HG03064 (cell line): ENCODE measurements around the gene FGD4.
A peak's percentile ranks its signal among the peaks of the same experiment; 100 is the strongest.
"Not testable (repeated sequence)": the region's sequence is repeated elsewhere in the genome, so short reads cannot be mapped to it uniquely, and the experiment has no call there.

ENCODE experiments used
- ATAC-seq: cut with Tn5 transposase; IDR thresholded peaks from one replicate; pipeline ENCODE4 v1.9.1; 2021; ENCODE audit warnings: low read depth; ENCODE audit not compliant: unreplicated experiment

The FGD4 gene

DNA sequence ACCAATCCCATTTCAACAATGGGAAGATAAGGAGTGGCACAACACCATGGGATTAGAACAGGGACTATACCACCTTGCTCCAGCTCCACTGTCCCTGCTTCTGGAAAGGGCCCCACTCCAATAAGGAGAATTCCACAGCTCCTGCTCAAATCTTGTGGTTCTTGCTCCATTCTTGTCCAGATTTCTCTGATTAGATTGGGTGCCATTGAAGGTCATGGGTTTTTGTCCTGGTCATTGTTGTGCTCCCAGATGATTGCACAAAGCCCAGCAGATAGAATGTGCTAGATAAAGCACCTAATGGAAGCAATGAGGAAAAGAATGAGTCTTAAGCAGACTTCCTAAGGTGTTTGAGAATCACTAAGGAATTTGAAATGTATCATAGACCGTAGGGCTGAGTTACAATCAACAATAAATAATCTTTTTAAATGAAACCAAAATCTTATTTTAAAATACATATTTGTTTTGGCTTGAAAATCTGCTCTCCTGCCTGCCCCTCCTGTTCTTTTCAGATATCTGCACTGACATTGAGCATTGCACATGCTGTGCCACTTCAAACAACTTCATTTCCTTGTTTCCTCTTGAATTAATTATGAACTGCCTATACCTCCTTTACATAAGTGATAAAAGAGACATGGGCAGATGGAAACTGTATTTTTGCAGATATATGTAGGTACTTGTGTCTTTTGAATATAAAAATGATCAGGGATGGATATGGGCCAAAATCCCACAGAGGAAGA is 115.9 kb downstream of the FGD4 start:
- no peak for ATAC-seq

DNA sequence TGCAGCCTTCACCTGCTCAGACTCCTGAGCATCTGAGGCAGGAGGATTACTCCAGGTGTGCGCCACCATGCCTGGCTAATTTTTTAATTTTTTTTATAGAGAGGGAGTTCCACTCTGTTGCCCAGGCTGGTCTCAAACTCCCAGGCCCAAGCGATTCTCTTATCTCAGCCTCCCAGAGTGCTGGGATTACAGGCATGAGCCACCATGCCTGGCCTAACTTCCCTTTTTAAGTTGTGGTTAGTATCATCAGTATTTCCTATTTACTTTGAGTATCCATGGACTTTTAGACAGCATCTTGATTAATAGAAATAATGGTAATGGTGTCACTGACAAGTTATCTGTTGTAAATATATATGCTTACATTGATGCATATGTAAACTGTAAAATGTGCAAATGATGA is 116.9 kb downstream of the FGD4 start:
- ATAC-seq, result no peak

DNA sequence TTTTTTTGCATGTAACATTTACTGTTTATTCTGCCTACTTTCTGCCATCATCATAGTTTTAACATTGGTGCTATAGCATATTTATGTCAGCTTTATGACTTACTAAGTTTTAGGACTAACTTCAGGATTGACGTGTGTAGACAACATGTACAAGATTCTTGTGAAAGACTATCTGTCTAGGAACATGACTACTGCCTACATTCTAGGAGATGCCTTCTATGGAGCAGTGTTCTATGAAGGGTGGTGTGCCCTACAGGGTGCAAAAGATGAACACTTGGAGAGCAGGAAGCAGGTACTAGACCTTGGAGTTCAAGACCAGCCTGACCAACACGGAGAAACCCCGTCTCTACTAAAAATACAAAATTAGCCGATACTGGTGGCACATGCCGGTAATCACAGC is 118.6 kb downstream of the FGD4 start:
- ATAC-seq, result no peak

DNA sequence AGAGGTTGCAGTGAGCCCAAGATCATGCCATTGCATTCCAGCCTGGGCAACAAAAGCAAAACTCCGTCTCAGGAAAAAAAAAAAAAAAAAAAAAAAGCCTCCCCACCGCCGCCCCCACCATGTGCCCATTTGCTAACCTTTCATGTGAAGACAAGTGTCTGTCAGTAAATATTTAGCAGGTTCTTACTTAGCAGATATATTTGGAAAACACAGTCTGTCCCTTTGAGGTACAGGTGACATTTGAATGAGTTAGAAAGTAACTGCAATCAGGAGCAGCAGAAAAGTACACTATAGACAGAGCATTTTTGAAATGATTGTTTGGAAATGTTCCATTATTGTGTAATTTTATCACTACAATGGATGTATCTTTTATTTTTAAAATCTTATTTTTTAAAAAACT is 119.7 kb downstream of the FGD4 start:
- no peak for ATAC-seq

DNA sequence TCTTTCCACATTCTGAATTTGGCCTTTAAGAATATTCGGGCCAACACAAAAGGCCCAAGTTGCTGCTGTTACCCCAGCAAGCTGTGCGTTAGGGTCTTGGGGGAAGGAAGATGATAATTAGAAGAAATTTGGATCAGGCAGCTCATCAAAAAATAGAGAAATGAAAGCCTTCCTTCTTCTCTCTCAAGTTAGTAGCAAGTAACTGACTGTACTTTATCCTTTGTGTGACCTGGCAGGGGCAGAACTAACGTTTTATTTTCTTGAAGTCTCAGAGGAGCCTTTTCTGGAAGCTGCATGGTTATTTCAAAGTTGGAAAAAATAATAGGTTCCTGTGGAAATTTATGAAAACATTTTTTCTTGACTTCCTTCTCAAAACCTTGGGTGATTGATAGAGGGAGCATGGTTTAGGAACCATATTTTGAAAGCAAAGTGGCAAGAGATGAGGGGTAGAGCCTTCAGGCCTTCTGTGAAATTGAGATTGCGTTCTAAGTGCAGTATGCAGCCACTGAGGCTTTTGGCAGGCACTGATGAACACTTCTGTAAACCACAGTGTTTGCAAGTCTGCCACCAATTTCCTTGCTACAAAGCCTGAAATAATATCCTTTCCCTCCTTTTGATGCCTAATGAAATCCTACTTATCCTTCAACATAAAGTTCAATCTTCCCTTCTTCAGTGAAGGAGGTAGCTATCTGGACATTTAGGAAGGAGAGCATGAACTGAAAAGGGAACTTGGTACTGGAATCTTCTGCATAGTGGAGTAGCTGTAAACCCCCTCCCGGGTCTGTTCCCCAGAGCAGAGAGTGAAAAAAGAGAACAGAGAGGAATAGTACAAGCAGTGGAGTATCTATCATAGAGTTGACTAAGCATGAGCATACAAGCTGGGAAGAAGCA is 123.2 kb downstream of the FGD4 start:
- ATAC-seq, result peak; percentile 72

DNA sequence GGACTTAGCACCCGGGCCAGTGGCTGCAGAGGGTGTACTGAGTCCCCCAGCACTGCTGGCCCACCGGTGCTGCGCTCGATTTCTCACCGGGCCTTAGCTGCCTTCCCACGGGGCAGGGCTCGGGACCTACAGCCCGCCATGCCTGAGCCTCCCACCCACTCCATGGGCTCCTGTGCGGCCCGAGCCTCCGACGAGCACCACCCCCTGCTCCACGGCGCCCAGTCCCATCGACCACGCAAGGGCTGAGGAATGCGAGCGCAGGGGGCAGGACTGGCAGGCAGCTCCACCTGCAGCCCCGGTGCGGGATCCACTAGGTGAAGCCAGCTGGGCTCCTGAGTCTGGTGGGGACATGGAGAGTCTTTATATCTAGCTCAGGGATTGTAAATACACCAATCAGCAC is 126.4 kb downstream of the FGD4 start:
- not testable (repeated sequence) for ATAC-seq

DNA sequence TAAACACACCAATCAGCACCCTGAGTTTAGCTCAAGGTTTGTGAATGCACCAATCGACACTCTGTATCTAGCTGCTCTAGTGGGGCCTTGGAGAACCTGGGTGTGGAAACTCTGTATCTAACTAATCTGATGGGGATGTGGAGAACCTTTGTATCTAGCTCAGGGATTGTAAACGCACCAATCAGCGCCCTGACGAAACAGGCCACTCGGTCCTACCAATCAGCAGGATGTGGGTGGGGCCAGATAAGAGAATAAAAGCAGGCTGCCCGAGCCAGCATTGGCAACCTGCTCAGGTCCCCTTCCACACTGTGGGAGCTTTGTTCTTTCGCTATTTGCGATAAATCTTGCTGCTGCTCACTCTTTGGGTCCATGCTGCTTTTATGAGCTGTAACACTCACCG is 127.0 kb downstream of the FGD4 start:
- not testable (repeated sequence) for ATAC-seq

DNA sequence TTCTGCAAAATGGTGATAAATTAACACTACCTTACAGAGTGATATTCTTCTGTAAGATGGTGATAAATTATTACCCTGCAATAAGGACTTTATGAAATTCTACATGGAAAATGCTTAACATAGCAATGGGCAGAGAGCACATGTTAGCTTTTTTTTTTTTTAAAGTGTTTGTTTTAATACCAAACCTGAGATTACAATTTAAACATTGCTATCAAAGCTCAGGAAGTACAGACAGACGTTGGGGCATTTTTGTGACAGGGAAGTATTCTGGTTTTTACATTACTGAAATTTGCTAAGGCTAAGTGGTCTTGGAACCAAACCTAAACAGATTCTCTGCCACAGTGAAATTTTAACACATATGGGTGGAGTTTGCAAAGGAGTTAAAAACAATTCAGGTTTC is 133.1 kb downstream of the FGD4 start:
- ATAC-seq, result no peak

DNA sequence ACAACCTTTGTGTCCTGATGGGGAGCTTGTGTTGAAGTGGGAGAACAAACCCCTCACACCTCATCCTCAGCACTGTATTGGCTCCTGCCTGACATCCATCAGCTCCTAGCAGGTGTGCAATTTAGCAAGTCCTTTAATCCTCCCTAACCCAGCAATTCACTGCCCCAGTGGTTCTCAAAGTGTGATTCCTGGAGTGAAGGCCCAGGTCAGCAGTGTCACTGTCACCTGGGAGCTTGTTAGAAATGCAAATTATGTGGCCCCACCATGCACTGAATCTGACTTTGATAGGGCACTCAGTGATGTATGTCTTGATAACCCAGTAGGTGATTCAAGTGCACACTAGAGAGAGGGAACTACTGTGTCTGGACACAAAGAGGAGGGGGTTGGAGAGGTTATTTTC is 133.6 kb downstream of the FGD4 start:
- no peak for ATAC-seq

DNA sequence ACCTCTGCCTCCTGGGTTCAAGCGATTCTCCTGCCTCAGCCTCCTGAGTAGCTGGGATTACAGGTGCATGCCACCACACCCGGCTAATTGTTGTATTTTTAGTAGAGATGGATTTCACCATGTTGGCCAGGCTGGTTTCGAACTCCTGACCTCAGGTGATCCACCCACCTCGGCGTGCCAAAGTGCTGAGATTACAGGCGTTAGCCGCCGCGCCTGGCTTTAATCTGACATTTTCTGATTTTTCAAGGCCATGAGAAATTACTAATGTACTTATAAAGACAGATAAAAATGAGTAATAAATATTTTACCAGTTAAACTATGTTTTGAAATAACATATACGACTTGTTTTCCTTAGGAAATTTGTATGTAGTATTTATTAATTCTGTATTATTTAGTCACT is 134.1 kb downstream of the FGD4 start:
- not testable (repeated sequence) for ATAC-seq

DNA sequence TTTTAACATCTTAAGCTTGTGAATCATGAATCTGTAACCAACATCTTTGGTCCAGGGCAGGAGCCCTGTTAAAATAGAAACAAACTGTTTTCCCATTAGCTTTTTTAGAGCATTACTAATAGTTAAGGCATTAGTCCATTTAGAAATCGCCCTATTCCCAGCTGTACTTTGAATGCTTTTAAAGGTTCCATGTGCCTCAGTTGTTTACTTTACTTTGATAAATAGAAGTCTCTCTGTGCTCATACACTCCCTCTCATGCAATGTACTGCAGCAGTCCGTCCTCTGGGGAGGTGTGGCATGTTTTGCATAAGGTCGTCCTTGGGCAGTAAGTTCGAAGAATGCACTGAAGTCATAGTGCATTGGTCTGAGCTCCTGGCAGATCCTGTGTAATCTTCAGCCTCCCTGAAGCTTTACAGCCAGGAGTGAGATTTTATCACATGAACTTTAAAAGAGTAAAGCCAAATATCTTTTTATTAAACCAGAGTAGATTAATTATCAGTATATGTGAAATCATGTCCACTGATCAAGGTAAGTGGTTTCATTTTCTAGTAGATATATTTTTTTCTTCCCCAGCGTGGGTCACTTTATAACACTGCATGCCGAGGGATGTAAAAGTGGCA is 134.7 kb downstream of the FGD4 start:
- no peak for ATAC-seq

DNA sequence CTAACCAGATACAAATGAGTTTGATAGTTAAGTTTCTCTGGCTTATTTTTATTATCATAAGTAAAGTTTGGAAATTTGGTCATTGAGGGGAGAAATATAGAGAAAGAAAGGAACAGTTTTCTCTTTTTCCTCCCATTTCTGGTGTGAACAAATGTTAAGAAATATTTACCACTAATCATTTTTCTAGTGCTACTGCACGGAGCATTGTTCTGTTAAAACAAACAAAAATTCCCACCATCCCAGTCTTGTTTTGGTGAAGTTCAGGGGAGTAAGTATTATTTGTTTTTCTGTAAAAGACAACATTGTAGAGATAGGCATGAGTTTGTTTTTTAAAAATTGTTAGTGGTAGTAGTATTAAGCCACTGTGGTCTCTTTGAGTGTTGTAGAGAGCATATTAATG is 135.3 kb downstream of the FGD4 start:
- no peak for ATAC-seq

DNA sequence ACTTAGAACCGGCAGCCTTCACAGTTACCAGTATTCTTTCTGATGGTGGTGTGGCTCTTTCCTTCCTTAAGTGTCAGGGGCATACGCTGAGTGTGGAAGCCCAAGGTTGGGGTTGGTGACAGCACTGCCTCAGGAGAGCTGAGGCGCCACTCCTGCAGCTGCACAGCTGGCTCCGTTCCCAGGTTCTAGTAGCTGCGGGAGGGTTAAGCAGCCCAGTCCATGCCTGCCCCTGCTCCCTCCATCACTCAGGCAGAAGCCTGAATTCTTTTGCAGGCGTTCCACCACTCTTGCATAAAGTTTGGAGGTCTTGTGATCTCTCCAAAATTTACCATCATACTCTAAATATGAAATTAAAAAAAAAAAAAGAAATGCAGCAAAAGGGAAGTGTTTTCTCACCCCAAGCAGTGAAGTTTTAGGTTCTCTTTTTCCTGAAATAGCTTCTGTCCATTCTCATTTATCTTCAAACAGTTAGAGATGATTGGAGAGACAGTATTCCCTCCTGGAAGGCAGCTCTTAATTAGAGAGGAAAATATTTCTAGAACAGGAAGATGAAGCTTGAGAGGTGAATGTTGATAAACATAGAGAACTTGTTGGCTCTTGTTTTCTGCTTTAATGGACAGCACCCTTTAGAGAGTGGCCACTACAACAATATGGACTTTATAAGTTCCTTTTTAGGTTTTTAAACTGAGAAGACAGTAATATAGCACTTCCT is 136.1 kb downstream of the FGD4 start:
- ATAC-seq, result no peak

DNA sequence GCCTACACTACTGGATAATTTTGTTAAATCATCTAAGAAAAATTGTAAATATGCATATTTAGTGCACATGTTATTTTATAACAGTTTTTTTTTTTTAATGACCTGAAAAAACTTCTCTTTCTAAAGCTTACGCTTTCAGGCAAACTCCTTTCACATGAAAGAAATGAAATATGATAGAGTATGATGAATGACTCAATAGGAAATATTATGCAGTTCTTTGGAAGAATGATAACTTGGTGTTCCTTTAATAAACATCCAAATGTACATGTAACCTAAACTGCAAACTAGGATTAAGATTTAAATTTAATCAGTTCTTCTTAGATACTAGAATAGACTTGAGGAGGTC is 136.6 kb downstream of the FGD4 start:
- no peak for ATAC-seq

DNA sequence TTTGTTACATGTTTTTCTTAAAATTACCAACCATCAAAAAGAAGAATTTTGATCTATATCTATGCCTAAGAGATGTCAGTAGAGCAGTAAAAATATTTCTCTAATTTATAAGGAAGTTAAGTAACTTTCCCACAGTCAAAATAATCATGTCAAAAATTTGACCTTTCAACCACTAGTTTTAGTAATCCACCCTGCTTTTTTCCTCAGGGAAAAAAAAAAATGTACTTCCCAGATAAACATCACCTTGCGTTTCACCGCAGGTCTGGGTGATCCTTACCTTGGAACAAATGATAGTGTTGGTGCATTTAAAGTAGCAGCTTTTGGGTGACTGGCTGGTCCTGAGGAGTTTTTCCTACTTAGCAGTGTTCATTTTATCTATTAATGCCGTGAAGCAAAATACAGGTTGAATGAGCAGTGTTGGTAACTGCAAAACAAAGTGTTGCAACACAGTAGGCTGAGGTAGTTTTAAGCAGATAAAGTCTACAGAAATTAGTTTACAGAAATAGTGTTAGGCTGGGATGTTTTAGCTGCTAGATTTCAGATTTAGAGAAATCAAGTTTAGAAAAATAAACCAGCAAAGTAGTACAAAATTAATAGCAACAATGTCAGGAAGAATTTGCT is 142.5 kb downstream of the FGD4 start:
- ATAC-seq, result no peak

DNA sequence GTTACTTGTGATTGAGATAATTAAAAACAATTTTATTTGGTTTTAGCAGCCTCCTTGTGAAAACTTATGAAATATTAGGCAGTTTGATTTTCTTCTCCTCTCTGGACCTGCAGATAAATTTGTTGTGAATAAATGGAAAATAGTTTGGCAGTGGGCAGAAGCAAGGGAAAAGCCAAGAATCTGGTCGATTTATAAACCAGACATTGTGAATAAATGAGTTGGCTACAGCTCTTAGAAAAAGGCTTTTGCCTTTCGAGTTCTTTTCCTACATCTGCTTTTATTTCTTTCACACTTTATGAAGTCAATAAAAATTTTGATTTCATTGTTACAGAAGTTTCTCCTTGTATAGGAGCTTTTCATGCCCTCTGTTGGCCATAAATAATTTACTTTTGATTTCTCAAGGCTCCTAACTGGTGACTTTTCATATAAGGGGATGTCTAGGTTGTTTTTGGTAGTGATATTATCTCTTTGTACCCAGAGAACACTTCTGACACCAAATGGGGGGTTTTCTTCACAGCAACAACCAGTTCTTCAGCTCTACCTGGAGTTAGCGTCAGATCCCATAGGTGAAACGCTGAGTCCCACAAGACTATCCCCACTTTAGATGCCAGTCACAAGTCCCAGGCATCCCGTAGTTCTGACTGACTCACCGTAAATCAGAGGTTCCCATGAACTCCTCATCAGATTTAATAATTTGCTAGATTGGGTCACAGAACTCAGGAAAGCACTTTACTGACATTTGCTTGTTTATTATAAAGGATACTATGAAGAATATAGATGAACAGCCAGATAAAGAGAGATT is 143.3 kb downstream of the FGD4 start:
- ATAC-seq, result no peak

DNA sequence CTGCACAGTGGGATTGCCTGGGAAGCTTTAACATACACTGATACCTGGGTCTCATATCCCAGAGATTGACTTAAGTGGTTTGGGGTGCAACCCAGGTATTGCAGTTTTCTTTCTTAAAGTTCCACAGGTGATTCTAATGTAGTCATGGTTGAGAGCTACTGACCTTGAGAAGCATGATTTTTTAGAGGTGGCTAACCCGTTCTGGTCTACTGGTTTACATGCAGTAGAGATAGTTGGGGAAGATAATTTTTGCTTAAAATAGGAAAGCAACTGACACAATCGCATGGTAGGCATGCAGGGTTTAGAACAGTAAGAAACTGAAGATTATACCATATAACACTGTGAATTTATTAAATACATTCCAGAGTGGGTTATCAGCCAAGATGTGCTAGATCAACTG is 145.5 kb downstream of the FGD4 start:
- no peak for ATAC-seq

DNA sequence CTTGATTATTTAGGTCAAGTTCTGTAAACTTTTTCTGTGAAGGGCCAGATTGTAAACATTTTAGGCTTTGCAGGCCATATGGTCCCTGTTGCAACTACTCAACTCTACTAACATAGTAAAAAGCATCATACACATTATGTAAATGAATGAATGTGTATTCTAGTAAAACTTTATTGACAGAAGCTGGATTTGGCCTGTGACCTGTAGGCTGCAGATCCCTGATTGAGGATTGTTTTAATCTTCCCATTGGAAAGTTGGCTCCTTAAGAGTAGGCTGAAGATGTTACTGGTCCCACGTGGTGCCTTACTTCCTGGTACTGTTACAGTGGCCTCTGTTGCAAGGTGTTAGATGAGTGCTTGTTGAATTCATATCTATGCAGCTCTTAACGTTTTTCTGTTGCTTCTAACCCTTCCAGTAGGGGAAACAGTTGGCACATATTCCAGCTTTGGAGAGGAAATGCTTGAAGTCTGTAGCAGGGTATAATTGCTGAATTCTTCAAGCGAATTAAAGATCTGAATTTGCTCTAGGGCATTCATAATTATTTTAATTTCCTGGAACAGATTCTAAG is 146.1 kb downstream of the FGD4 start:
- ATAC-seq, result no peak

DNA sequence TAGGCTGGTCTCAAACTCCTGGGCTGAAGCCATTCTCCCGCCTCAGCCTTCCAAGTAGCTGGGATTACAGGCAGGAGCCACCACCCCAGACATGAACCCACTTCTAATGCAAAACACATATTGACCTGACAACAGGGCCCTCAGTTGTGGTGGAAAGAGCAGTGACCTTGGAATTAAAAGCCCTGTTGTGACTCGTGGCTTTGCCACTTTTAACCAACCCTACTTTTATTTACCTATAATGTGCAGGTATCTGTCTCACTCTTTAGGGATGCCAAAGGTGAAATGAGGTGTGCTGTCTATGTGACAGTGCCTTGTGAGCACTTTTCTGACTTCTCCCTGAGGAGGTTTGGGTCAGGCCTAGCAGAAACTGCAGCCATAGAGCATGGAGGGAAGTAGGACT is 146.9 kb downstream of the FGD4 start:
- ATAC-seq, result no peak
